HG03432 (cell line): ENCODE results near the gene MYO16.
"Not testable (repeated sequence)": the region's sequence is repeated elsewhere in the genome, so short reads cannot be mapped to it uniquely, and the experiment has no call there.

Source experiments
- ATAC-seq: cut with Tn5 transposase; IDR thresholded peaks from one replicate; pipeline ENCODE4 v1.9.1; 2021; ENCODE audit warnings: mild to moderate bottlenecking, moderate library complexity; ENCODE audit not compliant: unreplicated experiment

Gene MYO16

DNA sequence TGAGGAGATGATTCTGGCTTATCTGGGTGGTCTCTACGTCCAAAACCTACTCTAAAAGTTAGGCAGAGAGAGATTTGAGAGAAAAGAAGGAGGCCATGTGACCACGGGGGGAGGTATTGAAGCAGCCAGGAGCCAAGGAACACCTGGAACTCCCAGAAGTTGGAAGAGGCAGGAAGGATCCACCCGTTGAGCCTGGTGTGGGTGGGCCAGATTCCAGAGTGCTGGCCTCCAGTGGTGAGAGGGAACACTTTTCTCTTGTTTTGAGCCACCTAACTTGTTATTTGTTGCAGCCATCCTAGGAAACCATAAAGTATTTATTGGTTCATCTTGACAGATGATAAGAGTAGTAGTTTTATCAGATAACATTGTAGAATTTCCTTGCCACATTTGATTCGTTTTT lies 396.9 kb downstream of the MYO16 start:
- no peak for ATAC-seq

GRCh38 chr13:109028624-109029023 lies 399.2 kb downstream of the MYO16 start:
- no peak for ATAC-seq

- ATAC-seq: no peak
Measured at GRCh38 chr13:109033090-109033489, 403.7 kb downstream of the MYO16 start.

DNA sequence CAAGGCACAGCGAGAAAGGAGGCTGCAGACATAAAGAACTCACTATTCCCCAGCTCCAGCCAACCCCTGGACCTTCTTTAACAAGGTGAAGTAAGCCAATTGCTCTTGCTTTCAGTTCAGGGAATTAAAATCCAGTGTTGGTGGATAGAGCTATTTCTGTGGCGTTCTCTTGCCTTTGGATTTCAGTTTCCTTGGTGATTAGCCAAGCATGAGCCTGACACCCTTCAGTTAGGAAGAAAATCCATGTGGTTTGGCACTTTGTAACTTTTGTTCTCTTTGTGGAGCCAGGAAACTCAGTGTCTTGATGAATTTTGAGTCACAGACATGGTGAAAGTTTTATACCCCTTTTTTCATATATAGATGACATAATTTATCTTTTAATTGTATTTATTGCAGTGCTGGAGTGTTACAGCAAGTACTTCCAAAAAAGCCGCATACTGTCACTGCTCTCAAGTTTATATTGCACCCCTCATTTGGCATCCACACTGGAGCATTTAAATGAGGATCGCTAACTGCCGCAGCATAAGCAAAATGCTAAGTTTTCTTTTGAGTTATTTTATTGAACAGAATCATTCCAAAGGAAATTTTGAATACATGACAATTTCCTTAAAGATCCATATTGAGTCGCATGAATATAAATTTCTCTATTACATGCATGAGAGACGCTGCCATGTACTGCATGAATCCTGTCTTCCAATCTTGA lies 406.8 kb downstream of the MYO16 start:
- ATAC-seq: no peak

GRCh38 chr13:109043636-109044035 lies 414.2 kb downstream of the MYO16 start:
- no peak for ATAC-seq

- no peak for ATAC-seq
Measured at GRCh38 chr13:109055850-109056249, 426.4 kb downstream of the MYO16 start.

- no peak for ATAC-seq
Measured at GRCh38 chr13:109058087-109058486, 428.7 kb downstream of the MYO16 start.

- no peak for ATAC-seq
Measured at GRCh38 chr13:109072505-109072904, 443.1 kb downstream of the MYO16 start.

GRCh38 chr13:109074436-109074835 lies 445.0 kb downstream of the MYO16 start:
- no peak for ATAC-seq

- no peak for ATAC-seq
Measured at GRCh38 chr13:109074853-109075252, 445.4 kb downstream of the MYO16 start.

GRCh38 chr13:109087916-109088623 lies 458.7 kb downstream of the MYO16 start:
- ATAC-seq: no peak

GRCh38 chr13:109088624-109088917 lies 459.2 kb downstream of the MYO16 start:
- no peak for ATAC-seq

DNA sequence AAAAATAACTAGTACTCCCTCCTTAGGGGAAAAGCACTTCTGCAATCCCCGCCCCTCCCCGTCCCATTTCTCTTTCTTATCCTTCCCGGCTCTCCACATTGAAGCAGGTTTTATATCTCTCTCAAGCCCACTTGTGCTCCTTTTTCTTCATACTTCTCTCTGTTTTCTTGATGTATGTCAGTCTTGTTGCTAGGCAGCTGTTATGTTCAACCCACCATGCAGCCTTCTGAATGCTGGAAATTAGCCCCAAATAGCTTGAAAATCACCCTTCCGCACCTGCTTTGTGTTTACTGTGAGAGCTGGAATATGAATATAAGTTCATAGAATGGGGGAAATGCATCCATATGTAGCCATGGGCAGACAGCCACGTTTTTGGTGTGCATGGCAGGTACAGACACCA lies 461.4 kb downstream of the MYO16 start:
- ATAC-seq: no peak

DNA sequence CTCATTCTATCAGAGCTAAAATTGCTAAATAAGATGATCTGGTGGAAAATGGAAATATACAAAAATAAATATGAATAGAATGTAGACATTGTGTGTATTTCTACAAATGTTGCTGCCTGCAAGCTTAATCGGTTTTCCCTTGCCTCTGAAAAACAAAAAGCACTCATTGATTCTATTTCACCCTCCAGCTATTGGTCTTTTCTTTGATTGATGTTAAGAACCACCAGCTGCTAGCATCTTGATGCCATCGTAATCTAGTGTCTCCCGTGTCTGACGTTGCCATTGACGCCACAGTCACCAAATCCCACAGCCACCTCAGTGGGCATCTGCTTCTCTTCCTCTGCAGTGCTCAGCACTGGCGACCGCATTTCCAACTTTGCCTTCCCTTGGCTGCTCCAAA lies 461.8 kb downstream of the MYO16 start:
- no peak for ATAC-seq

DNA sequence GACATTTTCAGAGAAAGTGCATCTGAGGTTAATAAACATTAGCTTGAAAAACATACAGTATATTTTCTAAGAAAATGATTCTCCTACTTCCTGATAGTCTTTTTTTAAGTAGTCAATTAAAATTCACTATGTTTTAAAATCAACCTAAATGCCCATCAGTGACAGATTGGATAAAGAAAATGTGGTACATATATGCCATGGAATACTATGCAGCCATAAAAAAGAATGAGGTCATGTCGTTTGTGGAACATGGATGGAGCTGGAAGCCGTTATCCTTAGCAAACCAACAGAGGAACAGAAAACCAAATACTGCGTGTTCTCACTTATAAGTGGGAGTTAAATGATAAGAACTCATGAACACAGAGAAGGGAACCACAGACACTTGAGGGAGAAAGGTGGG lies 462.8 kb downstream of the MYO16 start:
- ATAC-seq: not testable (repeated sequence)

DNA sequence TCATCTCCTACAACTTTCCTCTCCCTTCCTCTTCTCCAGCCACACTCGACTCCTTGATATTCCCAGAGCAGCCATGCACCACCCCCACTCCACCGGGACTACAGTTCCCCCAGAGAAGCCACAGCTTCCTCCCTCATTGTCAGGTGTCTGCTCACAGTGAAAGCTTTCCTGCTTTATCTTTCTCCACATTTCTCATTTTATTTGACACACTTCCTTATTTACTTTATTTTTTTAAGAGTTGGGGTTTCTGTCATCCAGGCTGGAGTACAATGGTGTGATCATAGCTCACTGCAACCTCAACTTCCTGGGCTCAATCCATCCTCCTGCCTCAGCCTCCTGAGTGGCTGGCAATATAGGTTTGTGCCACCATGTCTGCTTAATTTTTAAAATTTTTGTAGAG lies 464.6 kb downstream of the MYO16 start:
- no peak for ATAC-seq

- no peak for ATAC-seq
Measured at GRCh38 chr13:109095126-109095525, 465.7 kb downstream of the MYO16 start.

DNA sequence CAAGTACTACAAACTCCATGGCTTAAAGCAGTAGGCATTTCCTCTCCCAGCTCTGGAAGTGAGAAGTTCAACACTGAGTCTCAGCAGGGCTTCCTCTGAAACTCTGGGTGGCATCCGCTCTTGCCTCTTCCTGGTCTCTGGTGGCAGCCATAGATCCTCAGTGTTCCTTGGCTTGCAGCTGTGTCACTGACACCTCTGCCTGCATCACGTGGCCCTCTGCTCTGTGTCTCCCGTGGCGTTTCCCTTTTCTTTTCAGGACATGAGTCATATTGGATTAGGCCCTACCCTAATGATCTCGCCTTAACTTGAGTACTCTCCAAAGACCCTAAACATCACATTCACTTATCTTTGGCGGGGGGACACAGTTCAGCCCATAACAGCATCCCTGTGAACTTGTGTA lies 466.7 kb downstream of the MYO16 start:
- no peak for ATAC-seq

GRCh38 chr13:109100705-109101304 lies 471.4 kb downstream of the MYO16 start:
- peak; percentile 49 for ATAC-seq

- peak; percentile 37 for ATAC-seq
Measured at GRCh38 chr13:109101550-109102144, 472.2 kb downstream of the MYO16 start.

GRCh38 chr13:109105899-109106298 lies 476.5 kb downstream of the MYO16 start:
- no peak for ATAC-seq

DNA sequence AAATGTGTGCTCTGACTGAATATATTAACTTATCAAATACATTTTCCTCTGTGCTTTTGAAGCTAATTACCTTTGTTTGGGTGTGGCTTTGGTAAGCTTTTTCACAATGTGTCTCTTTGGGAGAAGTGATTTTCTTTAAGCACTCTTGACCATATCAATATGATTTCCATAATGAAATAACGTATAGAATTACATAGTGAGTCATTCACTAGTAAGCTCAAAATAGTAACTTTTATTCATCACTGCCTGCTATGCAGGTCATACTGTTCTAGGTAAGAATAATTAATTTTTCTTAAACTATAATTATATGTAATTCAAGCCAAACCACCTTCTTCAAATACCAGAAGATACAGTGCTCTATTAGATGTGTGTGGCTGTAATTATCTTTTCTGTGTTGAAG lies 480.7 kb downstream of the MYO16 start:
- no peak for ATAC-seq
